CD4-positive, alpha-beta memory T cell (primary cell): Measurements from ENCODE around the gene SUCO. TPM values are rescaled to one million over a fixed set of nuclear protein-coding genes. Genes with fewer than 3 reads are reported as not detected.
A peak's percentile ranks its signal among the peaks of the same experiment; 100 is the strongest.

Experiments
- CTCF ChIA-PET: fragments of 350-600 bp; sonication (Branson Sonifier 250); formaldehyde crosslinking; loops from one replicate; lab custom pipeline; 2021; ENCODE audit warnings: inconsistent platforms; ENCODE audit not compliant: partially characterized antibody; lab: Charles Lee
- POLR2A ChIA-PET: fragments of 350-600 bp; sonication (Branson Sonifier 250); formaldehyde crosslinking; loops from one replicate; lab custom pipeline; 2021; ENCODE audit not compliant: partially characterized antibody; lab: Charles Lee
- DNase-seq, 5 donors: peaks; one replicate each; pipeline versions ENCODE4 v3.0.0 to v3.0.0-alpha.2; 2020 to 2022; ENCODE audit warnings: mixed read lengths in 1 of 5
- H3K27ac ChIP-seq: one replicate; pipeline ENCODE4 v1.7.0; 2013; ENCODE audit warnings: low read depth, low read length
- H3K27me3 ChIP-seq: 2 replicates; pipeline ENCODE4 v1.7.0; 2013; ENCODE audit warnings: mild to moderate bottlenecking, low read length, moderate library complexity; ENCODE audit not compliant: insufficient read depth
- H3K36me3 ChIP-seq: 2 replicates; pipeline ENCODE4 v1.7.0; 2013; ENCODE audit warnings: mild to moderate bottlenecking, low read length, moderate library complexity; ENCODE audit not compliant: insufficient read depth
- H3K4me1 ChIP-seq: 2 replicates; pipeline ENCODE4 v1.7.0; 2013; ENCODE audit warnings: mild to moderate bottlenecking, low read length, moderate library complexity; ENCODE audit not compliant: insufficient read depth
- H3K4me3 ChIP-seq, 2 donors: one replicate each; pipeline ENCODE4 v1.7.0; 2013; ENCODE audit warnings: low read length in 2 of 2, mild to moderate bottlenecking in 1 of 2
- H3K9me3 ChIP-seq, 2 donors: one replicate each; pipeline ENCODE4 v1.7.0; 2013; ENCODE audit warnings: low read length in 2 of 2, control low read depth in 1 of 2; ENCODE audit not compliant: control insufficient read depth in 1 of 2
- H3K27ac Mint-ChIP-seq, 7 donors: one replicate each; pipeline ENCODE4 v1.8.0; 2020 to 2021; ENCODE audit warnings: mixed read lengths in 7 of 7, mild to moderate bottlenecking in 6 of 7, inconsistent platforms in 3 of 7, moderate library complexity in 3 of 7
- H3K27me3 Mint-ChIP-seq, 2 donors: one replicate each; pipeline ENCODE4 v1.8.0; 2020 to 2021; ENCODE audit warnings: mixed read lengths in 2 of 2
- H3K36me3 Mint-ChIP-seq, 2 donors: one replicate each; pipeline ENCODE4 v1.8.0; 2020 to 2021; ENCODE audit warnings: mixed read lengths in 2 of 2, inconsistent platforms in 1 of 2, mild to moderate bottlenecking in 1 of 2
- H3K4me1 Mint-ChIP-seq, 4 donors: one replicate each; pipeline ENCODE4 v1.8.0; 2020 to 2021; ENCODE audit warnings: mixed read lengths in 4 of 4, mild to moderate bottlenecking in 1 of 4
- H3K4me3 Mint-ChIP-seq, 8 donors: one replicate each; pipeline ENCODE4 v1.8.0; 2020 to 2021; ENCODE audit warnings: mixed read lengths in 8 of 8, mild to moderate bottlenecking in 7 of 8, moderate library complexity in 6 of 8, inconsistent platforms in 3 of 8
- H3K9me3 Mint-ChIP-seq, 8 donors: one replicate each; pipeline ENCODE4 v1.8.0; 2020 to 2021; ENCODE audit warnings: mixed read lengths in 8 of 8, mild to moderate bottlenecking in 5 of 8, inconsistent platforms in 3 of 8, moderate library complexity in 1 of 8
- intact Hi-C: fragments of 100-400 bp; cut with micrococcal nuclease; formaldehyde crosslinking; loops from one replicate; pipeline ENCODE4 v1.15.1; 2023
- polyA plus RNA-seq, 2 donors: library from polyadenylated mRNA; unstranded; fragments of 300-500 nt; fragmentation: Illumina TruSeq; gene quantifications; one replicate each; pipeline ENCODE4 v1.2.3, GENCODE V29; 2021
- total RNA-seq, 2 experiments: library from RNA; stranded (reverse); gene quantifications; one replicate each; pipeline ENCODE4 v1.2.3, GENCODE V29; 2021

Gene SUCO
- total and polyA plus RNA-seq, 4 experiments from 2014 or later: 12.2 to 74.4 (median 44.1) TPM

- H3K36me3 Mint-ChIP-seq: peaks cover 0 to 2% of the 10 kb centered on the region in 2 donors
- H3K4me1 Mint-ChIP-seq: peaks cover 45 to 56% (median 47%) of the 10 kb centered on the region in 4 donors
- Histone ChIP-seq H3K27me3 (no peaks in the 10 kb centered on the region), H3K36me3 (no peaks in the 10 kb centered on the region), H3K9me3 (no peaks in the 10 kb centered on the region), H3K4me1 (peaks cover 88% of the 10 kb centered on the region), H3K27ac (no peak overlapping the region), H3K4me3 (no peak overlapping the region)
- peak overlapping the region in 3 of 8 donors; percentile 1 to 69 (median 4) for H3K4me3 Mint-ChIP-seq
- intact Hi-C loops: no loop called here
- no peak for DNase-seq
- no peaks in the 10 kb centered on the region for H3K9me3 Mint-ChIP-seq
- peak overlapping the region in 1 of 7 donors; percentile 18 for H3K27ac Mint-ChIP-seq
- no peaks in the 10 kb centered on the region for H3K27me3 Mint-ChIP-seq
- CTCF ChIA-PET: no interaction called here
- POLR2A ChIA-PET: no interaction called here
Measured at GRCh38 chr1:172540635-172541034, 7.7 kb downstream of the SUCO start.

DNA sequence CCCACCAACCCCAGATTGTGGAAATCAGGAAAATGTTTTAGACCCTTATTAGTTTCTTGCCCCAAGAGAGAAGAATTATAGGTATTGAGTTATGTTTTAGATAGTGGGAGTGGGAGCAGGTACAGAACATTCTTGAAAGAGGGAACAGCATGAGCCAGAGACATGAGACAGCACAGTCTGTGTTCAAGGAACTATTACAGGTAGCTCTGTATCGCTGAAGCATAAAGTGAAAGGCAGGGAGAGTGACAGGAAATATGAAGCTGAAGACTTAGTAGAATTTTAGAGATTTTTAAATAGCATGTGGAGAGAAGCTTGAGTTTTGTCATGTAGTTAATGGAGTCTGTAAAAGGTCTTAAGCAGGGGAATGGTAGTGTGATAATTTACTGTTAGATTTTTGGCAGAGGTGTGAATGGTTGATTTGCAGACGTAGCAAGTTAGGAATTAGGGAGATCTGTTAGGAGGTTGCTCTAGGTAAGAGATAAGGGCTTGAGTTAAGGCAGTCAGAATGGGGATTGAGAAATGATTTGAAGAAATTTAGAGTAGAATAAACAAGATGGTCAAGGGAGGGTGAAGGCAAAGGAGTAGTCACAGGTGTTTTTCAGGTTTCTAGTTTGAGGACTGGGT is 11.6 kb downstream of the SUCO start:
- no peaks in the 10 kb centered on the region for H3K9me3 Mint-ChIP-seq
- H3K27ac Mint-ChIP-seq: no peak overlapping the region
- H3K9me3 ChIP-seq: no peaks in the 10 kb centered on the region
- no peaks in the 10 kb centered on the region for H3K27me3 Mint-ChIP-seq
- CTCF ChIA-PET: interaction anchor here (1.1 to 2.8 kb wide), 3 partner anchors 10 to 199 kb away, joined by 3 to 11 read pairs (median 4); no protein-coding TSS in a partner anchor
- POLR2A ChIA-PET: interaction anchor here (0.6 to 1.3 kb wide), 2 partner anchors 12 to 816 kb away, joined by 3 read pairs; partner anchors contain the start of gene SUCO
- H3K36me3 ChIP-seq: no peaks in the 10 kb centered on the region
- peaks cover 23 to 51% (median 38%) of the 10 kb centered on the region in 4 donors for H3K4me1 Mint-ChIP-seq
- H3K36me3 Mint-ChIP-seq: peaks cover 0 to 2% of the 10 kb centered on the region in 2 donors
- no peak overlapping the region for H3K27ac ChIP-seq
- H3K27me3 ChIP-seq: no peaks in the 10 kb centered on the region
- intact Hi-C loops: no loop called here
- no peak for DNase-seq
- H3K4me3 Mint-ChIP-seq: no peak overlapping the region
- peaks cover 90% of the 10 kb centered on the region for H3K4me1 ChIP-seq
- no peak overlapping the region for H3K4me3 ChIP-seq

DNA sequence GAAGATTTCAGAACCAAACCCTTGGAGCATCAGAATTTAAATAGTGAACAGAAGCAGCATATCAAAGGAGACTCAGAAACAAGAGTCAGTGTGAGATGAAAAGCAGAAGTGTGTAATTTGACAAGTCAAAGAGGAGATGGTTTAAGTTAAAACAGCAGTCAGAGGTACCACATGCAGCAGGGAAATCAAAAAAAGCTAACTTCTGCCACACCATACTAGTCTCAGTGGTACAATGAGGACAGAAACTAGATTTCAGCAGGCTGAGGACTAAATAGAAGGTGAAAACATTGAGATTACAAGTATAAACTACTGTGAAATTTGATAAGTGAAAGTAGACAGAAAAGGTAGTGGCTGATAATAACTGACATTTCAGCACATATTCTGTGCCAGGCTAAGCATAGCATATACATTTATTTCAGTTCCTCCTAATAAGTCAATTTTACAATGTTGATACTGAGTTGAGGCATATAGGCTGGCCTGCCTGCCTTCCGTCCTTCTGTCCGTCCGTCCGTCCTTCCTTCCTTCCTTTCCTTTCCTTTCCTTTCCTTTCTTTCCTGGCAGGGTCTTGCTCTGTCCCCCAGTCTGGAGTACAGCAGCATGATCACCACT is 12.6 kb downstream of the SUCO start:
- H3K4me1 ChIP-seq: peaks cover 90% of the 10 kb centered on the region
- ChIA-PET CTCF (interaction anchor here (2.8 kb wide), 1 partner anchor 175 kb away, joined by 11 read pairs; no protein-coding TSS in a partner anchor), POLR2A (interaction anchor here (0.6 to 1.3 kb wide), 2 partner anchors 13 to 816 kb away, joined by 3 read pairs; partner anchors contain the start of gene SUCO)
- no peak overlapping the region for H3K27ac Mint-ChIP-seq
- DNase-seq: no peak
- H3K27me3 ChIP-seq: no peaks in the 10 kb centered on the region
- no peak overlapping the region for H3K4me3 ChIP-seq
- intact Hi-C loops: no loop called here
- no peaks in the 10 kb centered on the region for H3K27me3 Mint-ChIP-seq
- no peak overlapping the region for H3K27ac ChIP-seq
- H3K36me3 Mint-ChIP-seq: peaks cover 0 to 2% of the 10 kb centered on the region in 2 donors
- no peaks in the 10 kb centered on the region for H3K9me3 Mint-ChIP-seq
- H3K9me3 ChIP-seq: no peaks in the 10 kb centered on the region
- H3K36me3 ChIP-seq: no peaks in the 10 kb centered on the region
- H3K4me1 Mint-ChIP-seq: peaks cover 27 to 53% (median 40%) of the 10 kb centered on the region in 4 donors
- no peak overlapping the region for H3K4me3 Mint-ChIP-seq

GRCh38 chr1:172547071-172547470 is 14.1 kb downstream of the SUCO start:
- intact Hi-C loops: no loop called here
- Mint-ChIP-seq H3K27me3 (no peaks in the 10 kb centered on the region), H3K4me3 (peak overlapping the region in 1 of 8 donors; percentile 4), H3K9me3 (no peaks in the 10 kb centered on the region), H3K27ac (no peak overlapping the region), H3K36me3 (peaks cover 2 to 5% of the 10 kb centered on the region in 2 donors), H3K4me1 (peaks cover 21 to 52% (median 35%) of the 10 kb centered on the region in 4 donors)
- H3K27ac ChIP-seq: no peak overlapping the region
- DNase-seq: no peak
- H3K36me3 ChIP-seq: no peaks in the 10 kb centered on the region
- H3K4me1 ChIP-seq: peaks cover 83% of the 10 kb centered on the region
- POLR2A ChIA-PET: no interaction called here
- H3K27me3 ChIP-seq: no peaks in the 10 kb centered on the region
- no peaks in the 10 kb centered on the region for H3K9me3 ChIP-seq
- H3K4me3 ChIP-seq: no peak overlapping the region
- CTCF ChIA-PET: no interaction called here

GRCh38 chr1:172549621-172550280 is 16.8 kb downstream of the SUCO start:
- ChIA-PET POLR2A (no interaction called here), CTCF (no interaction called here)
- H3K4me1 ChIP-seq: peaks cover 57% of the 10 kb centered on the region
- H3K36me3 ChIP-seq: no peaks in the 10 kb centered on the region
- Mint-ChIP-seq H3K4me1 (peaks cover 26 to 52% (median 35%) of the 10 kb centered on the region in 4 donors), H3K4me3 (peak overlapping the region in 2 of 8 donors; percentile 40 to 54), H3K36me3 (peaks cover 10 to 13% of the 10 kb centered on the region in 2 donors), H3K9me3 (no peaks in the 10 kb centered on the region), H3K27me3 (no peaks in the 10 kb centered on the region), H3K27ac (peak overlapping the region in 2 of 7 donors; percentile 65 to 67)
- H3K4me3 ChIP-seq: no peak overlapping the region
- intact Hi-C loops: no loop called here
- no peaks in the 10 kb centered on the region for H3K9me3 ChIP-seq
- no peak for DNase-seq
- H3K27me3 ChIP-seq: no peaks in the 10 kb centered on the region
- H3K27ac ChIP-seq: no peak overlapping the region

DNA sequence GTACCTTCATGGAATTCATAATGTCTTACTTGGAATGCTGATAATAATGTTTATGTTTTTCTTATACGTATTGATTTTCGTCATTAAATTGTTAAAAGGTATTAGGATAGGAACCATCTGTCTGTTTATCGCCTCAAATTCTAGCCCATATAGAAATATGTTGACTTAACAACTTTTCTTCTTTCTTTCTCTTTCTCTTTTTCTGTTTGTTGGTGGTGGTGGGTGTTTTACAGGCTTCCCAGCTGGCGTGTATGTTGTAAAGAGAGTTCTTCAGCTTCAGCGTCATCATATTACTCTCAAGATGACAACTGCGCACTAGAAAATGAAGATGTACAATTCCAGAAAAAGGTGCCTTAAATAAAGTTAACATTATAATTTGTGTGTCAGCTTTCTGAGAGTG is 18.3 kb downstream of the SUCO start:
- H3K27ac ChIP-seq: no peak overlapping the region
- no peak overlapping the region for H3K4me3 Mint-ChIP-seq
- H3K4me3 ChIP-seq: no peak overlapping the region
- intact Hi-C loops: no loop called here
- H3K4me1 ChIP-seq: peaks cover 45% of the 10 kb centered on the region
- peaks cover 30 to 60% (median 41%) of the 10 kb centered on the region in 4 donors for H3K4me1 Mint-ChIP-seq
- H3K9me3 Mint-ChIP-seq: no peaks in the 10 kb centered on the region
- no peaks in the 10 kb centered on the region for H3K27me3 Mint-ChIP-seq
- peaks cover 25 to 28% of the 10 kb centered on the region in 2 donors for H3K36me3 Mint-ChIP-seq
- ChIA-PET POLR2A (no interaction called here), CTCF (no interaction called here)
- no peaks in the 10 kb centered on the region for H3K27me3 ChIP-seq
- no peak overlapping the region for H3K27ac Mint-ChIP-seq
- H3K9me3 ChIP-seq: no peaks in the 10 kb centered on the region
- no peak for DNase-seq
- H3K36me3 ChIP-seq: no peaks in the 10 kb centered on the region

DNA sequence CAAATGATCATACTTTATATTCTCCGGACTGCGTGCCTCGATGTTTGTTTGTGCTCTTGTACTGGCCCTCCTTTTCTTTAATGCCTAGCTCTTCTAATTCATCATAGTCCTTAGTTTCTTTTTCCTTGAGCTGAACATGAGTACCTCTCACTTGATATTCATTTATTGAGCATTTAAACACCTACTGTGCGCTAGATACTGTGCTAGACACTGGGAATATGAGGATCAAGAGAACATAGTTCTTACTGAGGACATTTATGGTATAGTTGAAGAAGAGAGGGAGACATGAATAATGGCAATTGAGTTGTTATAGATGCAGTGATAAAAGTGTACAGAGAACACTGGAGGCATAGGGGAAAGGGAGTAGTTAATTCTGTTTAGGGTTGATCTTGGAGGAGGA is 22.0 kb downstream of the SUCO start:
- H3K27me3 Mint-ChIP-seq: no peaks in the 10 kb centered on the region
- Histone ChIP-seq H3K9me3 (no peaks in the 10 kb centered on the region), H3K36me3 (peaks cover 19% of the 10 kb centered on the region), H3K27me3 (no peaks in the 10 kb centered on the region), H3K4me1 (peaks cover 12% of the 10 kb centered on the region), H3K27ac (no peak overlapping the region), H3K4me3 (no peak overlapping the region)
- intact Hi-C loops: no loop called here
- peak overlapping the region in 2 of 7 donors; percentile 23 to 28 for H3K27ac Mint-ChIP-seq
- DNase-seq: no peak
- H3K36me3 Mint-ChIP-seq: peaks cover 41 to 54% of the 10 kb centered on the region in 2 donors
- CTCF ChIA-PET: interaction anchor here (1.4 kb wide), 1 partner anchor 11 kb away, joined by 4 read pairs; no protein-coding TSS in a partner anchor
- POLR2A ChIA-PET: no interaction called here
- H3K9me3 Mint-ChIP-seq: no peaks in the 10 kb centered on the region
- H3K4me1 Mint-ChIP-seq: peaks cover 14 to 36% (median 25%) of the 10 kb centered on the region in 4 donors
- H3K4me3 Mint-ChIP-seq: no peak overlapping the region
